ENCODE data around the gene FOXL2. TPM values are rescaled to one million over a fixed set of nuclear protein-coding genes. Genes with fewer than 3 reads are reported as not detected.
A peak's percentile ranks its signal among the peaks of the same experiment; 100 is the strongest.

Gene FOXL2
- total and polyA plus RNA-seq, 2 of the 13 experiments (the other 11 are each of a cell fraction or from before 2014, with no cell fraction given): not detected

GRCh38 chr3:138909904-138910303, 37.0 kb downstream of the FOXL2 start (continued):
- TF ChIP-seq THAP9 (CRISPR knock-in tag; IDR thresholded peaks at IDR 0.05; ENCODE audit: borderline replicate concordance) (no peak), GLMP (CRISPR knock-in tag; IDR thresholded peaks at IDR 0.05; ENCODE audit: borderline replicate concordance) (no peak), CAMTA2 (CRISPR knock-in tag; IDR thresholded peaks at IDR 0.05; ENCODE audit: borderline replicate concordance) (no peak), CEBPG (CRISPR knock-in tag; IDR thresholded peaks at IDR 0.05) (0 out of 2 replicates have a peak, but pooled peaks have one; percentile 9), ZNF263 (CRISPR knock-in tag; IDR thresholded peaks at IDR 0.05) (no peak), CENPX (CRISPR knock-in tag; IDR thresholded peaks at IDR 0.05) (no peak), SMC3 (IDR thresholded peaks at IDR 0.05; ENCODE audit: low read length) (peak; percentile 64), ZNF546 (CRISPR knock-in tag; conservative IDR thresholded peaks at IDR 0.05) (no peak), STAG1 (CRISPR knock-in tag; IDR thresholded peaks at IDR 0.05) (peak; percentile 57), ARNTL (CRISPR knock-in tag; IDR thresholded peaks at IDR 0.05) (no peak), NFKBIZ (CRISPR knock-in tag; IDR thresholded peaks at IDR 0.05) (no peak)

- ChIA-PET CTCF (ENCODE audit: low intra/inter-chr PET ratio, low total read pairs) (no interaction called here), POLR2A (interaction anchor here (1.3 kb wide), 1 partner anchor 315 kb away, joined by 3 read pairs; the partner anchor contains the start of gene CEP70)
- FAIRE-seq: no peak
- intact Hi-C loops (cut with micrococcal nuclease; ENCODE audit: unreplicated experiment): no loop called here
- H3K9me3 ChIP-seq (ENCODE audit: low read length): no peaks in the 10 kb centered on the region
- H3K36me3 ChIP-seq (replicated peaks in 1 of 2; ENCODE audit: control insufficient read depth in 1 of 2, insufficient read depth in 2 of 2, low read length in 2 of 2): no peaks in the 10 kb centered on the region
- no peaks in the 10 kb centered on the region for H4K20me1 ChIP-seq (ENCODE audit: insufficient read depth, low read length)
- no peaks in the 10 kb centered on the region for H3K79me2 ChIP-seq (ENCODE audit: insufficient read depth, low read length)
- H2AFZ ChIP-seq (ENCODE audit: low read length): no peak overlapping the region
- no peak overlapping the region for H3K9ac ChIP-seq (ENCODE audit: insufficient read depth, low read depth, low read length)
- WGBS (ENCODE audit: low lambda C conversion rate): 90% methylated on average over 5 of the region's 5 CpGs
- H3K4me3 ChIP-seq (replicated peaks in 1 of 3; ENCODE audit: insufficient read depth in 1 of 3, low read depth in 2 of 3, low read length in 3 of 3): no peak overlapping the region
- H3K27me3 ChIP-seq (ENCODE audit: control insufficient read depth in 1 of 2, insufficient read depth in 2 of 2, low read length in 2 of 2): no peaks in the 10 kb centered on the region
- H3K4me1 ChIP-seq (ENCODE audit: insufficient read depth, low read length): no peaks in the 10 kb centered on the region
- no peak overlapping the region for H3K27ac ChIP-seq (ENCODE audit: extremely low read length, insufficient read depth, low read length)
- H3K4me2 ChIP-seq (ENCODE audit: low read depth, low read length): no peak overlapping the region
- ATAC-seq: no peak
- no peak for DNase-seq (ENCODE audit: low spot score)
- in situ Hi-C loops (cut with HindIII; ENCODE audit: extremely low pct_ligation_motif_present, low pct_unique_long_range_greater_than_20kb): no loop called here
- BruUV-seq (replicated peaks): no TSS peak
- TF ChIP-seq ZNF317 (CRISPR knock-in tag; IDR thresholded peaks at IDR 0.05): no peak
- no peak for TF ChIP-seq HMGXB3 (CRISPR knock-in tag; IDR thresholded peaks at IDR 0.05; ENCODE audit: borderline replicate concordance)
- no peak for TF ChIP-seq RBM22 (optimal IDR thresholded peaks at IDR 0.05; ENCODE audit: low read length)
- no peak for TF ChIP-seq SALL1 (CRISPR knock-in tag; IDR thresholded peaks at IDR 0.05)
- TF ChIP-seq ZNF7 (CRISPR knock-in tag; IDR thresholded peaks at IDR 0.05): no peak
Observed at GRCh38 chr3:138908846-138909245, 38.1 kb downstream of the FOXL2 start.
